Activated gamma-delta T cell treated with Interleukin-2 at 50 U/mL for 16 hours (primary cell): ENCODE measurements around the gene CIDEB.
"Not testable (repeated sequence)": the region's sequence is repeated elsewhere in the genome, so short reads cannot be mapped to it uniquely, and the experiment has no call there.

Experiments
- DNase-seq: peaks from one replicate; pipeline ENCODE4 v3.0.0-alpha.2; 2020

CIDEB gene

DNA sequence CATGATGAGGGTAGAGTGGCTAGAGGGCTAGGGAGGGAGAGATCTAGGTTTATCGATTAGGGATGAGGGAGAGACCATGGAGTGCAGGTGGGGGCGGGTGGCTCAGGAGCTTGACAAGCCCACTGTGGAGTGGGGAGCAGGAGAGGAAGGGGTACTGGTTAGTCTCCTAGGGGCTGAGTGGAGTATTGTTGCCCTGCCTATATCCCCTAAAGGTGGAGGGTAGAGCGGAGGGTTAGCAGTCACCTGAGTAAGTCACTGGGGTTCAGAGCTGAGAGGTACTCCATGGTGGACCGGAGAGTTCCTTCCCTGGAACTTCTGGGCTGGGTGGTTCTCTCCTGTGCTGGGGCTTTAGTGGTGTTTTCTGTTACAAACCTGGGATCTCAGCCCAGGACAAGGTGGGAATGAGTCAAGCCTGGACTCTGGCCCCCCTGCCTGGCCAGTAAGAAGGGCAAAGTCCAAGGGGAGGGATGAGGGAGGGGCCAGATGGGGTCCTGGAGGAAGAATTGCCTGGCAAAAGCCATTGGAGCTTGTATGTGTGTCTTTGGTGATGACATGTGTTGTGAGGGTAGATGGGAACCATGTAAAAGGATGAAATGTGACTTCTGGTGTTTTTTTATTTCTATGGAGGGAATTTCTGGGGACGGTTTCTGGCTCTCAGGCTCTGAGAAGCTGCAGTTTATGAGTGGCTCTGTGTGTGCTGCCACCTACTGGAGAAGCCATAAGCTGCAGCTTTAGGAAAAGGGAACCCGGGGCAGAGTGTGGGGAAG, at the start of gene CIDEB:
Gene CIDEB, minus strand, starts transcription at position 403 of the 767 bp plus-strand sequence. Its CDS starts 119 bp downstream, at position 284.
- peak; percentile 56 for DNase-seq

GRCh38 chr14:24356208-24356607, 48.4 kb upstream of the CIDEB start:
- no peak for DNase-seq

GRCh38 chr14:24355009-24355408, 47.2 kb upstream of the CIDEB start:
- no peak for DNase-seq

- not testable (repeated sequence) for DNase-seq
Measured at GRCh38 chr14:24354482-24354825, 46.7 kb upstream of the CIDEB start.

DNA sequence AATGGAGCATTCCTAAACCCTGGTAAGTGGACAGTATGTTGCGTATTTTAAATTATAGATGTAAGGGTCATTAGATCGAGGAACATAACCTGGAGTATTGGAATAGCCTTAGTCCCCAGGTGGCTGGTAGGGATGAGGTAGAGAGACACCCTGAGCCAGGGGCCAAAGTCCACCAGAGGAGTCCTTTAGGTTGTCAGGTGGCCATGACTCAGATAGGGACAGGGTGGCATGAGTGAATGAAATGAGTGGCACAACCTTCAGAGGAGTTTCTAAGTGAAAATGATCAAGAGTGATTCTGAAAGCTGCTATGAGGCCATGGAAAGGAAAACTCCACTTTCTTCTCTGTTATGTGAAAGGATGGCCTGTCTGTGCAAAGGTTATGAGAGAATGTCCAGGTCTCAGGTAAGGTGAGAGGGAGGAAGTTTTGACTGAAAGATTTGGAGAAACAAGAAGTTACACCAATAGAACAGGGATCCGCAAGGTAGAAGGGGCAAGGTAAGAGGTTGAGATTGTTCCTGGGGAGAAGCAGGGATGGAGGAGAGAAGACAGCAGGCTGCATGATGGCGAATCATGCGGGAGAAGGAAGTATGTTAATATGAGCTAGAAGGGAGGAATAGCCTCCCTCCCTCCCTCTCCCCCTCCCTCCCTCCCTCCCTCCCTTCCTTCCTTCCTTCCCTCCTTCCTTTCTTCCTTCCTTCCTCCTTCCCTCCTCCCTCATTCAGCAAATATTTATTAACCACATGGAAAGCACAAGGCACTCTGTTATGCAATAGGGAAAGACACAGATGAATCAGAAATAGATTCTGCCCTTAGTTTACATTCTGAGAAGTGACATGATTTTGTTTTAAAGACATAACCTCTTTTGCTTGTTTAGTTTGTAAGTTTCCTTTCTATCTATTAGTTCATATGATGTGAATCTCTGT, 46.0 kb upstream of the CIDEB start:
- no peak for DNase-seq

DNA sequence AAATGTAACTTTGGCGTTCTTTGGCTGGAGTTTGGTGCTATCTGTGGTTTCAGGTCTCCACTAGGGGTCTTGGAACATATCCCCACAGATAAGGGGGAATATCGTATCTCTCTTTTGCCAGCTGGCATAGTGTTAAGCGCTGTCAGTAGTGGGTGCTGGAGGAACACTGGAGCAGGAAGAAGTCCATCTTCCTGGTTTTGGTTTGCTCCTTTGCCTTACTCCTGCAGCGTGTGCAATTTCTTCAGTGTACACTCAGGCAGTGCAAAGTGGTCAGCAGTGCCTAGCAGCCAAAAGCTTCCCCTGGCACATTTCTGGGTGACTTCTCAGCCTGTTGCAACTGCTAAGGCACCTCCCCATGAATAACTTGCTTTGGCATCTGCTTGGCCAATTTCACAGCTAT, 43.7 kb upstream of the CIDEB start:
- no peak for DNase-seq

DNA sequence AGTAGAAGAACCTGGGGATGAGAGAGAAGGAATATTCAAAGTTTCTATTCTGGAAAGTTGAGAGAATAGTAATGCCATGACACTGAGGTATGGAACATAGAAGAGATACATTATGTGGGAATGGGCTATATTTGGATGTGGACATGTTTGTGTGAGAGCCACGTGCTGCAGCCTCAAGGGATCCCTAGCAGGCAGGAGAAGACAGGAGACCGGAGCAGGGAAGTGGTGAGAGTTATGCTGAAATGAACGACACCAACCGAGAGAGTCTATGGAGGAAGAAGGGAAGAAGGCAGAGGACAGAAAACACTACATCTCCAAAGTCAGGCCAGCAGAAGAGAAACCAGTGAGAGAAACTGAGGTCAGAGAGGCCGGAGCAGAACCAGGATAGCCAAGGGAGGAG, 42.0 kb upstream of the CIDEB start:
- DNase-seq: no peak

DNA sequence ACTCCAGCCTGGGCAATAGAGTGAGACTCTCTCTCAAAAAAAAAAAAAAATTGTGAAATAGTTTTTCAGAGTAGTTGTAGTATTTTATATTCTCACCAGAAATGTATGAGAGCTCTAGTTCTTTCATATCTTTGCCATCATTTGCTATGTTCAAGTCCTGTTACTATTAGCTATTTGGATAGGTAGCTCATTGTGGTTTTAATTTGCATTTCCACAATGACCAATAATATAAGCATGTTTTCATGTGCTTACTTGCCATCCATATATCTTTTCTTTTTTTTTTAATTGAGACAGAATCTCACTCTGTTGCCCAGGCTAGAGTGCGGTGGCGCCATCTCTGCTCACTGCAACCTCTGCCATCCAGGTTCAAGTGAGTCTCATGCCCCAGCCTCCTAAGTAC, 40.4 kb upstream of the CIDEB start:
- no peak for DNase-seq

GRCh38 chr14:24347134-24347533, 39.4 kb upstream of the CIDEB start:
- no peak for DNase-seq

DNA sequence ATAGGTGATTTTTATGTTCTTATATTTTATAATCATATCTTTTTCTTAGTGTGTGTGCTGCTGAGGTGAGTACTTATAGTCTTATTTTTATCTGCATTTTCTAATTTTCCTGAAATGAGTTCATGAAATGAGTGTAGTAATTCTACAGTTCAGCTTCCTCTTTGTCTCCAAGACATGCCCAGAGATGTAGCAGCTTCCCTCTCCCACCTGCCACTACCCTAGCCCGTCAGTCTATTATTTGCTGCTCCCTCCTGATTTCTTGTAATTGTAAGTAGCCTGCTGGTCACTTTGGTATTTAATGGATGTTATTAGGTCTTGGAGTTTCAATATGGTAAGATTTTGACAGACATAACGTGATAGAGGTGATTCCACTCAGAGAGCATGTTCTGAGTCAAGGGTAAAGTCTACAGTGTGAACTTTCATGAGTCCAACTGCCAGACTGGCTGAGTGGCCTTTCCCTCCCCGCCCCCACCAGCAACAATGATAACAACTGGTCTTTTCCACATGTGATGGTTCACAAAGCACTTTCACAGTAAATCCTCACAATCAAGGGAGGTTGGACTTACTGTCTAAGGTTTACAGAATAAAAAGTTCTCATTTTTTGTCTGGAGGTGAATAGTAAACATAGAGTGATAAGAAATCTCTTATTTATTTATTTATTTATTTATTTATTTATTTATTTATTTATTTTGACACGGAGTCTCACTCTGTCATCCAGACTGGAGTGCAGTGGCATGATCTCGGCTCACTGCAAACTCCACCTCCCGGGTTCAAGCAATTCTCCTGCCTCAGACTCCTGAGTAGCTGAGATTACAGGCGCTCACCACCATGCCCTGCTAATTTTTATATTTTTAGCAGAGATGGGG, 36.3 kb upstream of the CIDEB start:
- DNase-seq: no peak

DNA sequence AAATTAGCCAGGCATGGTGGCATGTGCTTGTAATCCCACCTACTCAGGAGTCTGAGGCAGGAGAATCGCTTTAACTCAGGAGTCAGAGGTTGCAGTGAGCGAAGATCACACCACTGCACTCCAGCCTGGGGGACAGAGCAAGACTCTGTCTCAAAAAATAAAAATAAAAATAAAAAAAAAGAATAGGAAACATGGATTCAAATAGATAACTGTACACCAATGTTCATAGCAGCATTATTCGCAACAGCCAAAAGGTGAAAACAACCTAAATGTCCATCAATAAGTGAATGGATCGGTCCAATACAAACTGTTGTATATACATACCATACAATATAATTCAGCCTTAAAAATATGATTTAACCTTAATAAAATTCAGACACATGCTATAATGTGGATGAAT, 35.1 kb upstream of the CIDEB start:
- DNase-seq: no peak

GRCh38 chr14:24340606-24341005, 32.8 kb upstream of the CIDEB start:
- no peak for DNase-seq

DNA sequence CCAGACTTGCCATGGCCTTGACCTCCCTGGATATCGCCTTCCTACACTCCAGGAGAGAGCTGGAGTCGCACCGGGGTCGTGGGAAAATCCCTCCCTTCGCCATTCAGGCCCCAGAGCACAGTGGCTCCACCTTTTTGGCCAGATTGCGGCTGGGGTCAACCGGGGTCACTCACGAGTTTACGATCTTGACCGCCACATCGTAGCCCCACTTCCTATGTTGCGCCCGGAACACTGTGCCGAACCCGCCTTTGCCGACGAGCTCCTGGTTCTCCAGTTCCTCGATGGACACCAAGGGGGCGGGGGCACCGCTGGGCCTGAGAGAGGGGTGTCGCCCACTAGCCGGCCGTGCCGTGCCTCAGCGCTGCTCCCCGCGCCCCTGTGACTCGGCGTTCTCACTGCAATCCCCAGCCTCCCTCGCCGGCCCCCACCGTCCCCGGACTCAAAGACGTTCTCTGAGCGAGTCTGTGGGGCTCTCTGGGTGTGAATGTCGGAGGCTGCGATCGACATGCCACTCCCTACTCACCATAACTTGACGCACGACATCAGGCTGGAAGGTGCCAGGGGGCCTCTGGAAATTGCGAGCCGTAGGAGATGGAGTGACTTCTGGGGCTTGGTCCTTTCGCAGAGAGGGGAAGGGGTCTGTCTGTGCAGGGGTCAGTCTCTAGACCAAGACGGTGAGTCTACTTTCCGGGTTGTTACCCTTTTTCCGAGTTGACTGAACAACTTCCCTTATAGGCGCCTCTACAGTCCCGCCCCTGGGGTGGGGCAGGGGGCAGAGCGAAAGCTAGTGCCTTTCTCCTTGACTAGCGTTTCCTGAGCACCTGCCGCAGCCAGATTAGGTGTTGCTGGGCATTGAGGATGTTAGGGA, 31.7 kb upstream of the CIDEB start, which contains the start of gene RIPK3:
Gene RIPK3, minus strand, starts transcription at position 708 of the 868 bp plus-strand sequence. Its CDS starts 165 bp downstream, at position 543.
- DNase-seq: peak; percentile 64

GRCh38 chr14:24338843-24339242, 31.1 kb upstream of the CIDEB start:
- no peak for DNase-seq

GRCh38 chr14:24337824-24338175, 30.0 kb upstream of the CIDEB start:
- no peak for DNase-seq

DNA sequence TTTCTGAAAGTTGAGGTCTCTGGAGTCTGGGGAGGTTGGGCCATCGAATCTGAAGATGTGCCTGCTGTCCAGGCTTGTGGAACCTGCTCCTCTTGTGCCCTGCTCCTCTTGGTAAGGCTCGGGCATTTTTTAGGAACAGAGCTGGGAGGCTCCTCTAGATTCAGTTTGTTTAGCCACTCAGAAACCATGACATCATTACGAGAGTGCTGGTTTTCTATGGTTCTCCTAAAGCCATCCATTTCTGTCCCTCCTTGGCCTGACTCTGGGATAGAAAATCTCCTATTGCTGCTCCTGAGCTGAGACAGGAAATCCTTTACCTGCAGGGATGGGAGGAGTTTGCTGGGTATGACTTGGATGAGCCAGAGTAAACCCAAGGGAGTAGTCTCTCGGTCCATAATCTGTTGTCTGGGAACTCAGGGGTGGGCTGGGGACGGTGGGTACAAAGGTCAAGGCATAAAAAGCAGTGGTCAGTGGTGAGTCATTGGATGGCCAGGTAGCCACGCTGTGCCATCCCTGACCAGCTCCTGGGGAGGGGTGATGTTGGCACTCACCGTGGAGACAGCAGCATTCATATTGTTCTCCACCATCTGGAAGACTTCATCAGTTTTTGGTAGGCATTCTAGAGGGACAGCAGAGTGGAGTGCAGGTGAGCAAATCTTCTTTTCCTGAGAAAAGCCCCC, 29.5 kb upstream of the CIDEB start:
- no peak for DNase-seq

- DNase-seq: no peak
Measured at GRCh38 chr14:24335461-24336171, 27.8 kb upstream of the CIDEB start.

- DNase-seq: no peak
Measured at GRCh38 chr14:24334431-24335291, 26.9 kb upstream of the CIDEB start, which contains the start of gene ADCY4. Gene ADCY4 (minus strand): TSS chr14:24335071. CDS start chr14:24334652, 419 bp downstream.

DNA sequence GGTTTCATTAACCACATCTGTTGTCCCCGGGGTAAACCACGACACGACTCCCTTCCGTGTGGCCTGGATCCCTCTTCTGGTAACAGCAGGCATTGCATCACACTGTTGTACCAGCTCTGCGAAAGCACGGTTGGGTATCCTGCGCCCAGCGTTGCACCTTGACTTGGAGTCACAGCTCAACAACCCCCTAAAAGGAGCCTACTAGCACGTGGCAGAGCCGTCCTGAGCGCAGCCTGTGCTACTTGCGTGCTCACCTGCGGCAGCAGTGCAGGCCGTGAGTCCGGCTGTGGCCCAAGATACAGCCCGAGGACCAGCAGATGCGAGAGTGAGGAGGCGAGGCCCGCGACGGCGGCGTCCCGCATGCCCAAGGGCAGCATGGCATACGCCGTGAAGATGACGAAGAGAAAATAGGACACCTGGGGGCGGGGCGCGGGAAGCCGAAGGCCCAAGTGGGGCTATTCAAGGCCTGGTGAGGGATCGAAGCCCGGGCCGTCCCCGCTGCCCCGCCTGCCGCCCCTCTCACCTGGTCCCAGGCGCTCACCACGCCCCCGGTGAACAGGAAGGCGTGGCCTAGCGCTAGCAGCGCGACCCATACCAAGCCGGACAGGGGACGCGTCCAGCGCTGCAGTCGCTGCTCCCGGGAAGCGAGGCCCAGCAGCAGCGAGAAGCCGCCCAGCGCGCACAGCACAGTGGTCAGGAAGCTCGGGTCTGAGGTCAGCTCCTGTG, 24.7 kb upstream of the CIDEB start:
- peak; percentile 85 for DNase-seq
